Panc1 (cell line): ENCODE data around the gene FTCDNL1.

ENCODE experiments used
- POLR2AphosphoS5 ChIP-seq: IDR thresholded peaks from 2 replicates; pipeline ENCODE4 v1.6.1; 2012; ENCODE audit warnings: mild to moderate bottlenecking, low read depth, low read length, moderate library complexity
- SIN3A ChIP-seq: IDR thresholded peaks from 2 replicates; pipeline ENCODE4 v1.6.1; 2012; ENCODE audit warnings: low read depth, mild to moderate bottlenecking, low read length, moderate library complexity, borderline replicate concordance; ENCODE audit not compliant: insufficient read depth
- TF ChIP-seq, protein P1 (sequence below): fragments of 450-650 bp; IDR thresholded peaks from 2 replicates; pipeline ENCODE4 v1.5.1; 2017; ENCODE audit warnings: mild to moderate bottlenecking

DNA sequence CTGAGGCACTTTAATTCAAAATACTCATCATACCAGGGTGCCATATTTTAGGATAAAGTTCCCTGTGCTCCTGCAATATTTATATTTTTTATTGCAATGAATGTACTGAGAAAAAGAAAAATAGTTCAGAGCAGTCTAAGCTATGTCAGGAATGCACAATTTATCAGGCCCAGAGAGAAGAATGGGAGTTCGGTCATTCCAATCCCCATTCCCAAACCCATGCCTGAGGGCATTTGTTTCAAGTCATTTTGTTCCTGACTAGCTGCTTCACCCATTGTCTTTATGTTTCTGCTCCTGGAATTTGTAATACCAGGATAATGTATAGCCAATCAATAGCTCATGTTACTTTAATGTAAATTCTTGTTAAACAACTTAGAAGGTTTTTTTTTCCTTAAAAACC is 24.4 kb upstream of the FTCDNL1 start:
- TF ChIP-seq, protein P1, sequence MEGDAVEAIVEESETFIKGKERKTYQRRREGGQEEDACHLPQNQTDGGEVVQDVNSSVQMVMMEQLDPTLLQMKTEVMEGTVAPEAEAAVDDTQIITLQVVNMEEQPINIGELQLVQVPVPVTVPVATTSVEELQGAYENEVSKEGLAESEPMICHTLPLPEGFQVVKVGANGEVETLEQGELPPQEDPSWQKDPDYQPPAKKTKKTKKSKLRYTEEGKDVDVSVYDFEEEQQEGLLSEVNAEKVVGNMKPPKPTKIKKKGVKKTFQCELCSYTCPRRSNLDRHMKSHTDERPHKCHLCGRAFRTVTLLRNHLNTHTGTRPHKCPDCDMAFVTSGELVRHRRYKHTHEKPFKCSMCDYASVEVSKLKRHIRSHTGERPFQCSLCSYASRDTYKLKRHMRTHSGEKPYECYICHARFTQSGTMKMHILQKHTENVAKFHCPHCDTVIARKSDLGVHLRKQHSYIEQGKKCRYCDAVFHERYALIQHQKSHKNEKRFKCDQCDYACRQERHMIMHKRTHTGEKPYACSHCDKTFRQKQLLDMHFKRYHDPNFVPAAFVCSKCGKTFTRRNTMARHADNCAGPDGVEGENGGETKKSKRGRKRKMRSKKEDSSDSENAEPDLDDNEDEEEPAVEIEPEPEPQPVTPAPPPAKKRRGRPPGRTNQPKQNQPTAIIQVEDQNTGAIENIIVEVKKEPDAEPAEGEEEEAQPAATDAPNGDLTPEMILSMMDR = no peak
- no peak for TF ChIP-seq POLR2AphosphoS5
- TF ChIP-seq SIN3A = no peak
